CD4-positive, alpha-beta T cell treated with Interleukin-6 for 4 hours (primary cell): ENCODE measurements around the gene INTS6L.

ENCODE experiments used
- DNase-seq: peaks from one replicate; pipeline ENCODE4 v3.0.0-alpha.2; 2020; ENCODE audit warnings: mixed read lengths

The INTS6L gene, protein sequence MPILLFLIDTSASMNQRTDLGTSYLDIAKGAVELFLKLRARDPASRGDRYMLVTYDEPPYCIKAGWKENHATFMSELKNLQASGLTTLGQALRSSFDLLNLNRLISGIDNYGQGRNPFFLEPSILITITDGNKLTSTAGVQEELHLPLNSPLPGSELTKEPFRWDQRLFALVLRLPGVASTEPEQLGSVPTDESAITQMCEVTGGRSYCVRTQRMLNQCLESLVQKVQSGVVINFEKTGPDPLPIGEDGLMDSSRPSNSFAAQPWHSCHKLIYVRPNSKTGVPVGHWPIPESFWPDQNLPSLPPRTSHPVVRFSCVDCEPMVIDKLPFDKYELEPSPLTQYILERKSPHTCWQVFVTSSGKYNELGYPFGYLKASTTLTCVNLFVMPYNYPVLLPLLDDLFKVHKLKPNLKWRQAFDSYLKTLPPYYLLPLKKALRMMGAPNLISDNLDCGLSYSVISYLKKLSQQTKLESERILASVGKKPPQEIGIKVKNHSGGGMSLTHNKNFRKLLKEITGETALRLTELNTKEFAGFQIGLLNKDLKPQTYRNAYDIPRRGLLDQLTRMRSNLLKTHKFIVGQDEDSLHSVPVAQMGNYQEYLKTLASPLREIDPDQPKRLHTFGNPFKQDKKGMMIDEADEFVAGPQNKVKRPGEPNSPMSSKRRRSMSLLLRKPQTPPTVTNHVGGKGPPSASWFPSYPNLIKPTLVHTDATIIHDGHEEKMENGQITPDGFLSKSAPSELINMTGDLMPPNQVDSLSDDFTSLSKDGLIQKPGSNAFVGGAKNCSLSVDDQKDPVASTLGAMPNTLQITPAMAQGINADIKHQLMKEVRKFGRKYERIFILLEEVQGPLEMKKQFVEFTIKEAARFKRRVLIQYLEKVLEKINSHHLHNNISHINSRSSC

DNA sequence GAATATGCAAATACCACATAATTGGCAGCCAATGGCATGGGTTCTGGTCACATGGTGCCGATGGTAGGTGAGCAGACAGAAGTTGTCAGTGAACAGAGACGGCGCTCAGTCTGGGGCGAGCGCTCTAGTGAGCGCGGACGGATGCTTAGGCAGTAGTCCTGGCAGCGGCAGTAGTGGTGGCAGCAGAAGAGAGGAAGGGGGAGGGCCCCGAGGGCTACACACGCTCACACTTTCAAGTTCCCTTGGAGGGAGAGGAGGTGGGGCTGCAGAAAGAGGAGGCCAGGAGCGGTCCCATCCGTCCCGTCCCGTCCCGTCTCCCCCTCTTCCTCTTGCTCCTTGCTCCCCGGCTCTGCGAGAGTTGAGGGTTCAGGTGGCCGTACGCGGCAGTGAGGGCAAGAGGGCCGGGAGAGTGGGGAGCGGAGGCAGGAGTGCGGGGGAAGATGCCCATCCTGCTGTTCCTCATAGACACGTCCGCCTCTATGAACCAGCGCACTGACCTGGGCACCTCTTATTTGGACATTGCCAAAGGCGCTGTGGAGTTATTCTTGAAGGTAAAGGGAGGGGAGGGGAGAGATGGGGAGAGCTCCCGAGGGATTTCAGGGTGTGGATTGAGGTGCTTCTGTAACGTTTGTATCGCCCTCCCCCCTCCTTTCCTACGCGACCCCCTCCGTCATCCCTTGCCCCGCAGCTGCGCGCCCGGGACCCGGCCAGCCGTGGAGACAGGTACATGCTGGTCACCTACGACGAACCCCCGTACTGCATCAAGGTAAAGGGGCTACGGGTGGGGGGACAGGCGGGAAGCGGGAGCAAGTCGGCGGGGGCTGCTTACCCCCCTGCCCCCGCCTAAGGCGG lies at the start of gene INTS6L:
Gene INTS6L (plus strand): TSS at position 108 of the 852 bp plus-strand sequence. CDS start 333 bp downstream, at position 441.
- peak; percentile 87 for DNase-seq

DNA sequence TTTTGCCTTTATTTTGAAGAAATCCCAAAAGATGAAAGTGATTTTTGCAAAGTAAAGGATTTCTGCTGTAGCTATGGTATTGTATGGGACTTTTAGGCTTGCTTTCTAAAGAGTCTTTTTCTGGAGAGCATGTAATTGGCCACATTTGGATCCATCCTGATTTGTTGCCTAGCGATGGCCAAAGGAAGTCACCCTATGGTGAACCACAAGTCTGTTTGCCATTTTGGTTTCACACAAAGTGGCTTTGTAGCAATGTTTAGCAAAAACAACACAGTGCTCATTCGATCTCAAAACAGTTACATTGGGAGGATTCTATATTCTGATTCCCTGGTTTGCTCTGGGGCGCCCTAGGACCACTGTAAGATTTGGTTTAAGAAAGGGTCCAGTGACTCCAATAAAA lies 44.1 kb upstream of the INTS6L start:
- no peak for DNase-seq

DNA sequence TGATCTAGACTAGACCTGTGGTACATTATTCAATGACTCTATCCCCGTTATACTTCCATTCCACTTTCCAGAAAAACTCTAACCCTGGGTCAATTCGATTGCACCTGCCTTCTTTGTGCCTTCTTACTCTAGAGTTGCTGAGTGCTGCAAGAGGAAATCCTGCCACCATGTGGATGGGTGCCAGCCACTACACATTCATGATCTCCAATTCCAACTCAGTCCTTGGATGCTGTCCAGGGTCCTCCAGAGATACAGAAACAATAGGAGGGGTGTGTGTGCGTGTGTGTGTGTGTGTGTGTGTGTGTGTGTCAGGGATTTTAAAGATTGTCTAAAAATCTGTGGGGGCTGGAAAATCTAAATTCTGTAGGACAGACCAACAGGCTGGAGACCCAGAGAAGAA lies 42.9 kb upstream of the INTS6L start:
- DNase-seq: peak; percentile 52

DNA sequence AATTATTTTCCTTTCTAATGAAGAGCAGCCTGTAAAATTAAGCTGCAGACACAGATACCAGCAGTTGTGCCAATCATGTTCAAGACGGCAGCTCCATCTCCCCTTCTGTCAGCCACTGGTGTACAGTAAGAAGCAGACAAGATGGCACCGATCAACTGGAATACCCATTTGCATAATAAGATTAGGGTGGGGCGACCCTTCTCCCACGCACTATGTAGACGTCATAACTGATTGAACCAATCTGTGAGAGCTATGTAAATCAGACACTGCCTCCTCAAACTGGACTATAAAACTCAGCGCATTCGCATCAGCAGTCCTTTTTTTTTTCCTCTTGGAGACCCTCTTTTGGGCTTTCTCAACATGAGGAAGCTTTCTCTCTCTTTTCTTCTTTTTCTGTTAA lies 40.4 kb upstream of the INTS6L start:
- no peak for DNase-seq

DNA sequence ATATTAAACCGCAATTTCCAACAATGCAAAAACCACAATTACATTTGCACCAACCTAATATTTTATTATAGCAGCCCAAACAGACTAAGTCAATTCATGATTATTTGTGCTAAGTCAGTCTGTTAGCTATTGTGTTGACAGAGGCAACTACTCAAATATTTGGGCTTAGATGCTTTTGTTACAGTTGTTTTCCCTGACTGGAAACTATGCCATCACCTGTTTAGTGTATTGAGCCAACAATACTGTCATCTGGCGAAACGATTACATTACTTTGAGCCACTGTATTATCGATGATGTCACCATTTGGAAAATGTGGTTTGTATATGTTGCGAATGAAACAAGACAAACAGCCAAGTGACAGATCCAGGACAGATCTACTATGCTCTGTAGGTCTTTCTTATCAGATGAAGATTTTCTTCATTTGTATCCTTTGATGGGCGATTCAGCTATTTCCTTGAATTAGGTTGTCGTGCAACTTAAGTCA lies 38.7 kb upstream of the INTS6L start:
- DNase-seq: no peak

DNA sequence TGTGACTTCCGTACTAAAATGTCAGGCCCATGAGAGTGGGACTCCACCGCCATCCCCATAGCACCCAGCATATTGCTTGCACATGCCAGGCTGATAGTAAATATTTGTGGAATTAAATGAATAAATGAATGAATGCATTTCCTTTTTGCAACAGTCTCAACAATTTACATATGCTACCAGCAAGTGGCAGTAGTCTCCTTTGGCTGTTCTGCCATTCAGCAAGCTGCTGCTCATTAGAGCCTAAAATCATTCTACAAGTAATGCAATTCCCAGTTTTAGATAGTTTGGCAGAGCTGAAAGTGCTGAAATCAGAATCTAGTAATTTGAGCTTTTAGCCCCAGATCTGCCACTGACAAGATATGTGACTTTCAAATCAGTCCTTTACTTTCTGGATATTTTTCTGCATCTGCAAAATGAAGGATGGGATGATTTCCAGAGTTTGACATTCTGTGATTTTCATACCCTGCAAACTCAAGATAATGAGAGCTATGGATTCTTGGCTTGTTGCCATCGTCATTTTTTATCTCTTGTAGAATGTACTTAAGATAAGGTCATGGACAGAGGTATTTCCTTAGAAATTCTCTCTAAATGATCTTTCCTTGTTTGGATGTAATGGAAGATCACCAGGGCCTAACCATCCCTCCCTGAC lies 35.7 kb upstream of the INTS6L start:
- DNase-seq: peak; percentile 37

DNA sequence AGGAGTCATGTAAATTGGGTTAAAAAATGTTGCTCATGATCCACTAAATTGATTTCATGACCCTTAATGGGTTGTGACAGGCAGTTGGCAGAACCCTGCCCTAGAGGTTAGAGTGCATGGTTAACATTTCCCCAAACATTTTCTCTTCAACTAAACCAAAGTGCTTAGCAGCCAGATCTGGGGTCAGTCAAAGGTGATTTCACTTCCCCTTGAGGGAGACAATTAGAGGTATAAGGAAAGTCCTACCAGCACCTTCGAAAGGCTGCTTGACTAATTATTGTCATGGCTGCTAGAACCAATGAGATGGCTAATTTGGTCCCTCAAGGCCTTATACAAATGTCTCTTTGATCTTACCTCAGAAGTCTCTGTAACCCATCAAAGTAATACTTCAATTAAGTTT lies 30.9 kb upstream of the INTS6L start:
- no peak for DNase-seq

DNA sequence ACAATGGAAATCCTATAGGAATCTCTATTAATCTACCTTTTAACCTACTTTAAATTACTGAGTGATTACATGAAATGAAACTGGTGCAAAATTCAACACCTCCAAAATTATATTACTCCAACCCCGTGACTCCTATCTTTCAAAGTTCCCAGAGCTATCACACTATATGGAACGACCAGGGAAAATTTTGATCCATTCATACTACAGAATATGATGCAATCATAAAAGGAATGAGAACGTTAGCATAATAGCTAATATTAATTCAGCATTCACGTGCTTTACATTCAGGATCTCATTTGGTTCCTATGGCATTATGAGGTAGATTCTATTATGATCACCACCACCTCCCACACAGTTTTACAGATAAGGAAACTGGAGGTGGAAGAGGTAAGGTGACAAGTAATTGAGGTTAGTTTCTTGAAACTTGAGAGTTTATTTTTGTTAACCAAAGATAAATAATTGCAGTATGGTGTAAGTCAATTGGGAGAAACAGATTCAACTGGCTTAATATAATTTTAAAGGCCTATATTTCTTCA lies 29.4 kb upstream of the INTS6L start:
- no peak for DNase-seq

DNA sequence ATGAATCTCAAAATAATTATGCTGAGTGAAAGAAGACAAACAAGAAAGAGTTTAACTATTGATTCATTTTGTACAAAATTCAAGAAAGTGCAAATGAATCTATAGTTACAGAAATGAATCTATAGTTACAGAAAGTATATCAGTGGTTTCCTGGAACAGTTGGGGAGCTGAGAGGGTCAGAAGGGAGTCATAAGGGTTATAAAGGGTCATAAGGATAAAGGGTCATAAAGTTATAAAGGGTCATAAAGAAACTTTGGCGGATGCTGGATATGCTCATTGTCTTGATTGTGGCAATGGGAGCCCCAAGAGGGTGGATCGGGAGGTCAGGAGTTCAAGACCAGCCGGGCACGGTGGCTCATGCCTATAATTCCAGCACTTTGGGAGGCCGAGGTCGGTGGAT lies 26.0 kb upstream of the INTS6L start:
- DNase-seq: no peak

DNA sequence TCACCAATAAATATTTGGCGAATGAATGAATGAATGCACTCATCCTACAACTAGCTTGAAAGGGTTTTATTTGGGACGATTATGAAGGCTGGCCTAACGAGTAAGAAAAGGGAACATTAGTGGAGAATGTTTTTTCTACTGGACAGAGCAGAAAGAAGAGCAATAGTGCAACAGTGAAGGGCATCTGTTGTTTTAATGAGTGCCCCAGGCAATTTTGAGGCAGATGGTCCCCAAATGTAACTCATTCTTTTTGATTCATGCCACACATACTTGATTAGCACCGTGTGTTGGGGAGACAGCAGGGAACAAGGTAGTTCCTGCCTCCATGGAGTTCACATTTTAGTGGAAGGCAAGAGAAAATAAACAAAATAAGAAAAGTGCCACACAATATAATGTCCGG lies 22.7 kb upstream of the INTS6L start:
- no peak for DNase-seq

DNA sequence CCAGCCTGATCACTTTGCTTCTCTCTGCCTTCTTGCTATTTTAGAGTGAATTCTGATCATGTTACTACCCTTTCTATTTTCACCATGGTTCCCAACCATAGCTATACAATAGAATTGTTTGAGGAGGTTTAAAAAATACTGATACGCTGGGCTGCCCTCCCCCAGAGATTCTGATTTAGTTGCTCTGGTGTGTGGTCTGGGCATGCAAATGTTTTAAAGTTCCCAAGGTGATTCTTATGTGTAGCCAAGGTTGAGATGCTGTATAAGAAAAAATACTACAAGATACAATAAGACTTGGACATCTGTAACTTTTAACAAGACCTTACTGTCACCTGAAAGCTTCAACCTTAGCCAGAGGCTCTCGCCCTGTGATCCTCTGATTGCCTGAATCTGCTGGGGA lies 22.2 kb upstream of the INTS6L start:
- no peak for DNase-seq

DNA sequence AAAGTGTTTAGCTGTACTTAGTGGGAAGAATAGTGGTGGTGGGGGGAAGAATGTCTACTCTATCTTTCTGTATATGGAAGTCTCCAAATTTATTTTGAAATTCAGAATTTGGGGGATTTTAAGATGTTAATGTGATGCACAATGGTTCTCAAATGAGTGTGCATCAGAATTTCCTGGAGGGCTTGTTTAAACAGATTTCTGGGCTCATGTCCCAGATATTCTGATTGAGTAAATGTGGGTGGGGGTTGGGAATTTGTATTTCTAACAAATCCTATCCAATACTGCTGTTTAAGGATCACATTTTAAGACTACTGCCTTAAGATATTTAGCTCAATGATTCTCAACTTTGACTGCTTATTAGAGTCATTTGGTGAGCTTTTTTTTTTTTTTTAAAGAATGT lies 15.1 kb upstream of the INTS6L start:
- no peak for DNase-seq

DNA sequence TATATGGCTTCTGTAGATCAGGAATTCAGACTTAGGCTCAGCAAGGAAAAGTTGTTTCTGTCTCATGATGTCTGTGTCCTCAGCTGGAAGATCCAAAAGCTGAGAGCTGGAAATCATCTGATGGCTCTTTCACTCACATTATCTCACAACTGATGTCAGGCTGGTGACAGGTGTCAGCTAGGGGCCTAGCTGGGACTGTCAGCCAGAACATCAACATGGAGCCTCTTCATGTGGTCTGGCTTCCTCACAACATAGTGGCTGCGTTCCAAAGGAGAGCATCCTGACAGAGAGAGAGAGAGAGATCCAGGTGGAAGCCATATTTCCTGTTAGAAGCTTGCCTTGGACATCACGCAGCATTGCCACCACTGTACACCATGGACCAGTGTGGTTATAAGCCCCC lies 10.6 kb upstream of the INTS6L start:
- DNase-seq: no peak

DNA sequence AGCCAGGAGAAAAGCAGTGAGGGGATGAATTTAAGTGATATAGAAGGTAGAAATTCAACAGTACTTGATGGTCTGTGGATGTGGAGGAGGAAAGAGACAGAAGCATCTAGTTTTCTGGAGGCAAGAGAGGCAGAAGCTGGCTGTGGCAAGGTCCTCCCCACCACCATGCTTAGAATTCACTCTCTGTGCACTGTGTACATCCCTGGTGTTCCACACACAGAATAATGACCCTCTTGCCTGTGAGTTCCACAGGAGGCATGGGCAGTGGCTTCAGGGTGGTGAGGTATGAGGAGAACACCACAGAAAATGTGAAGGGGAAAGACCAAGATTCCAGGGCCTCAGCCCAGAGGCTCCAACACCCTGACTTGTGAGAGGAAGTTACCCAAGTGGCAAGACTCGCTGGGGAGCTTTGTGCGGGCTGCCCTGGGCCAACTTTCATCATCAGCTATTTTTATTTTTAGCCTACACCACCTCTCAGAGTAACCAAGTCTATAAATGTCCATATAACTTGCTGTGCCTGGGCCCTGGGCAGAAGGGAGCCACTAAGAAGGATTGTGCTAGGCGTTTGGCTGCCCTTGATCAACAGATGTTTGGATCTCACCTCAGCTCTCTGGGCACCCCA lies 7.8 kb upstream of the INTS6L start:
- no peak for DNase-seq

DNA sequence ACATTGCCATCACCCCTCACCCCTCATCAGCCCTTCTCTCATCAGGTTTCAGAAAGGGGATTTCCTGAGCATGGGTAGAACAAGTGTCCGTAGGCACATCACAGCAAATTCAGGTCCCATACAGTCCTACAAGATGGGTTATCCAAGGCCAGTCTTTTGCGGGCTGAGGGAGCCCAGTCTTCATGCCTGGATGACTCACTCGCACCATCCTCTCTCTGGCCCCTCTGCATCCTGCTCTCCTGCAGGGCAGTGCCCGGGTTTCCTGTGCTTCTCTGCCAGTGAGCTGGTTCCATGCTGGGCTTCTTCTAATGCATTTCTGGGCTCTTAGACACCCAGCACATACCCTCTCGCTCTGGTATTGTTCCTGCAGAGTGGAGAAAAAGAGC lies 7.3 kb upstream of the INTS6L start:
- no peak for DNase-seq

DNA sequence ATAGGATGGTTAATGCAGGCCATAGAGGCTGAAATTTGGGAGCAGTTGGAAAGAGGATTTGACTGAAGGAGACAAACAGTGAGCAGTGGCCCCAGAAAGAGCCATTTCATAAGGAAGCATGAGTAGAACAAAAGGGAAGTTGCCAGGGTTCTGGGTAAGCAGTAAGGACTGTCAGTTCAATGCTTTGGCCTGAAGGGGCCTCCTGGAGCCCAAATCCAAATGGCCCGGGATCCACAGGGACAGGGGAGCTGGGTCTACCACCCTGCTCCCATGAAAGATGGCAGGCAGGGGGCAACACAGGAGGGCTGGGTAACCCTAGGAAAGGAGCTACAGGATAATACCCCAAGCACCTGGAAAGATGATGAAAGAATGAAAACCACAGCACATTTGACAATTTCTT lies 4.1 kb upstream of the INTS6L start:
- DNase-seq: no peak

DNA sequence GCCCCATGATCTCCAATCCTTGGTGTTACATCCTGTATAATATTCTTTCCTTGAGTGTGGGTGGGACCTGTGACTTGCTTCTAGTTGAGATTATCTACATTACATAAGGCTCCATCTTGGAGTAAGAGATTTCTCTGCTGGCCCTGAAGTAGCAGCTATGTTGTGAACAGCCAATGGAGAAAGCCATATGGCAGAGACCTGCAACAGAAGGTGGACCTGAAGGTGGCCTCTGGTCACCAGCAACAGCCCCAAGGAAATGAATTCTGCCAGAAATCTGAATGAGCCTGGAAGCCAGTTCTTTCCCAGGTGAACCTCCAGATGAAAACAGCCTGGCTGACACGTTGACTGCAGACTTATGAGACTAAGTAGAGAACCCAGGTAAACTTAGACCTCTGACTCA lies 2.3 kb upstream of the INTS6L start:
- no peak for DNase-seq

DNA sequence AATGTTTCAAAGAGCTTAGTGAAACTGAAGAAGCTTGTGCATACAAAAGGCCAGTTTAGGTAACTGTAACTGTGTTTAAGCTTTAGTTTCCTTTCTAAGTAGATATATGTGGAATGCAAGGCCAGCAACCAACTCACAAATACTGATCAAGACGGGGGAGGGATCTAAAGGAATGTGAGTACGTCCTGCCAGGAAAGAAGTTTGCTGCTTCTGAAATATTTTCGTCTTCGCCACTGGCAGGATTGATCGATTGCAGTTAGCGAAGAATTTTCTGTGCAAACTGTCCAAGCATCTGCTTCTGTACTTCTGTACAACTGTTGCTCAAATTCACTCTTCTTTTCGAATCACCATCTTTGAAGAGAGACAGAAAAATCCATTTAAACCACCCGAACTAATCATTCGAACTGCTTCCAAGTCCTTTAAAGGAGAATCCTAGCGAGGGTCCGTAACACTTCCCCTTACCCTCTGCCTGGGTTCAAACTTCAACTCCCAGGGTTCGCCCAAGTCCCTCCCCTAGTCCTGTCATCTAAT lies 373 bp upstream of the INTS6L start:
- no peak for DNase-seq

DNA sequence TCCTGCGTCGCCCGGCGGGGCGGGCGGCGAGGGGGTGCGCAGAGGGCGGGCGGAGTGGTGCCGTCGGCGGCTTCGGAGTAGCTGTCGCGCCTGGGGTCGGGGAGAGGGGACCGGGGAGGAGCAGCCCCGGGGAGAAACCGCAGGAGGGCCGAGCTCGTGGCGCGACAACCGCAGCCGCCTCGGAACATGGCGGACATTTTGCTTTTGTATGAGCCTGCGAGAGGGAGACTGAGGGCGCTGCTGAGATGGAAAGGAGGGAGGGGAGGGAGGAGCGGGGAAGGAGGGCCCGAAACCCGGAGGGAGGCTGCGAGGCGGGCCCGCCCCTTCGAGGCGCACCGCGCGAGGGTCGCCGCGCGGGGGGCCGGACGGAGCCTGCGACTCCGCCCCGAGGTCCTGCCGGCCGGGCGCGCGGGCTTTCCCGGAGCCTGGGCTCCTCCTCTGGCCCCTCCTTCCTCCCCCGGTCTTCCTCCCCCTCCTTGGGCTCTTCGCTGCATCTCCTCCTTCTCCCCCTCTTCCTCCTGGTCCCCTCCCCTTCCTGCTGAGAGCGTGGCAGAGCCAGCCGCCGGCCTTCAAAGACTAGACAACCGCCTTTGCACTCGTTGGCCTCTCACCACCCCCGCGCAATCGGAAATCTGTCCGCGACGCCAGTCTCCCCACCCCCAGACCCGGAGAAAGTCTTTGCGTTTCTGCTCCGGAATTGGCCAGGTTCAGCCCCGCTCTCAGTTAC lies 1.1 kb downstream of the INTS6L start:
- DNase-seq: peak; percentile 89

DNA sequence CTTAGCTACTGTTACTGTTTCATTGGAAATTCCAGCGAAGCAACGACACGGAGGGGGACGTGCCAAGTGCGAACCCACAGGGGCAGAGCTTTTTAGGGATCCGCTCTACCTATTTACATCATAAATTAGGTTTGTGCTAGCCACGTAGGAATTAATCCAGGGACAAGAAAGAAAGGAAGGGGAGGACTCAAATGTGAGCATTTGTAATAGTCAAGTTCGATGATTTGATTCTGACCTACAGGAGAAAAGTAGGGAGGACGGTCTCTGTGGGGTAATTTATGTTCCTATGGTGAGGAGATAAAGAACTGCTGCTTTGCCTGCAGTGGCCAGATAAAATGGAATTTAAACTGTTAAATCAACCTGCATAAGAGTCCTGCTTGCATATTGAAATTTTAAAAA lies 1.7 kb downstream of the INTS6L start:
- DNase-seq: no peak
